NB4 (cell line): ENCODE data around the gene BEST2.

ENCODE experiments used
- CTCF ChIP-seq: IDR thresholded peaks from one replicate; pipeline ENCODE4 v1.5.1; 2012; ENCODE audit warnings: low read depth, low read length
- POLR2A ChIP-seq: IDR thresholded peaks from 2 replicates; pipeline ENCODE4 v1.6.1; 2011; ENCODE audit warnings: mild to moderate bottlenecking; ENCODE audit not compliant: insufficient read length; ENCODE audit errors: extremely low read depth

DNA sequence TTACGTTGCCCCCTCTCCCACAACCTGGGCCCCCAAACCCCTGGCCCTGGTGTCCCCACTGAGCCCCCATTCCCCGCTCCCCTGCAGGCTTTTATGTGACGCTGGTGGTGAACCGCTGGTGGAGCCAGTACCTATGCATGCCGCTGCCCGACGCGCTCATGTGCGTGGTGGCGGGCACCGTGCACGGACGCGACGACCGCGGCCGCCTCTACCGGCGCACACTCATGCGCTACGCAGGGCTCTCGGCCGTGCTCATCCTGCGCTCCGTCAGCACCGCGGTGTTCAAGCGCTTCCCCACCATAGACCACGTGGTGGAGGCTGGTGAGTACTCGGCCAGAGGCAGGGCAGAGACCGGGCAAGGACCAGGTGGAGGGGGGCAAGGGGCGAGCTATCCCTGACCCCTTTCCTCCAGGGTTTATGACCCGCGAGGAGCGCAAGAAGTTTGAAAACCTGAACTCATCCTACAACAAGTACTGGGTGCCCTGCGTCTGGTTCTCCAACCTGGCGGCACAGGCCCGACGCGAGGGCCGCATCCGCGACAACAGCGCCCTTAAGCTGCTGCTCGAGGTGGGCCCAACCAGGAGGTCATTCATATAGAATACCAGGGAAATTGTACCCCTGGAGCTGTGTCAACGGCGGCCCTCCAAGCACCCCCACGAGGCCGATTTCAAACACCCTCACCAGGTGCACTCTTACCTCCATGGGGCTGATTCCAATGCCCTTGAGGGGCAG lies 3.0 kb downstream of the BEST2 start:
- TF ChIP-seq CTCF = no peak
- no peak for TF ChIP-seq POLR2A
